ENCODE measurements around the gene C11orf98.

GRCh38 chr11:62682518-62682917 is 17.5 kb upstream of the C11orf98 start:
- no peak for TF ChIP-seq CTCF (IDR thresholded peaks at IDR 0.05)
- no peak for TF ChIP-seq POLR2A (IDR thresholded peaks at IDR 0.05)
